ENCODE measurements around the gene HS3ST1. TPM values are rescaled to one million over a fixed set of nuclear protein-coding genes. Genes with fewer than 3 reads are reported as not detected.

HS3ST1 gene
- total RNA-seq, 1 experiment from 2014 or later: 0.21 TPM

- DNase-seq (ENCODE audit: low read depth, low spot score) (no peak), ATAC-seq (no peak)
- intact Hi-C loops (cut with micrococcal nuclease; ENCODE audit: unreplicated experiment) (no loop called here), in situ Hi-C loops (cut with HindIII; ENCODE audit: low pct_unique_long_range_greater_than_20kb, low sequenced_read_pairs) (no loop called here)
- H3K4me3 ChIP-seq (ENCODE audit: low read depth in 2 of 2, low read length in 2 of 2): no peak overlapping the region
- ChIA-PET CTCF (no interaction called here), POLR2A (no interaction called here)
- H3K4me1 ChIP-seq (ENCODE audit: control insufficient read depth, insufficient read depth, low read length): no peaks in the 10 kb centered on the region
- H3K27me3 ChIP-seq (ENCODE audit: control insufficient read depth, insufficient read depth, low read length): no peaks in the 10 kb centered on the region
- TF ChIP-seq TCF7L2 (IDR thresholded peaks at IDR 0.05; ENCODE audit: low read depth, low read length) (no peak), POLR2AphosphoS5 (IDR thresholded peaks at IDR 0.05; ENCODE audit: low read depth, low read length) (no peak), SIN3A (IDR thresholded peaks at IDR 0.05; ENCODE audit: borderline replicate concordance, insufficient read depth, low read depth, low read length) (no peak)
- TF ChIP-seq, protein P1, sequence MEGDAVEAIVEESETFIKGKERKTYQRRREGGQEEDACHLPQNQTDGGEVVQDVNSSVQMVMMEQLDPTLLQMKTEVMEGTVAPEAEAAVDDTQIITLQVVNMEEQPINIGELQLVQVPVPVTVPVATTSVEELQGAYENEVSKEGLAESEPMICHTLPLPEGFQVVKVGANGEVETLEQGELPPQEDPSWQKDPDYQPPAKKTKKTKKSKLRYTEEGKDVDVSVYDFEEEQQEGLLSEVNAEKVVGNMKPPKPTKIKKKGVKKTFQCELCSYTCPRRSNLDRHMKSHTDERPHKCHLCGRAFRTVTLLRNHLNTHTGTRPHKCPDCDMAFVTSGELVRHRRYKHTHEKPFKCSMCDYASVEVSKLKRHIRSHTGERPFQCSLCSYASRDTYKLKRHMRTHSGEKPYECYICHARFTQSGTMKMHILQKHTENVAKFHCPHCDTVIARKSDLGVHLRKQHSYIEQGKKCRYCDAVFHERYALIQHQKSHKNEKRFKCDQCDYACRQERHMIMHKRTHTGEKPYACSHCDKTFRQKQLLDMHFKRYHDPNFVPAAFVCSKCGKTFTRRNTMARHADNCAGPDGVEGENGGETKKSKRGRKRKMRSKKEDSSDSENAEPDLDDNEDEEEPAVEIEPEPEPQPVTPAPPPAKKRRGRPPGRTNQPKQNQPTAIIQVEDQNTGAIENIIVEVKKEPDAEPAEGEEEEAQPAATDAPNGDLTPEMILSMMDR (IDR thresholded peaks at IDR 0.05): no peak
- TF ChIP-seq, protein P2, sequence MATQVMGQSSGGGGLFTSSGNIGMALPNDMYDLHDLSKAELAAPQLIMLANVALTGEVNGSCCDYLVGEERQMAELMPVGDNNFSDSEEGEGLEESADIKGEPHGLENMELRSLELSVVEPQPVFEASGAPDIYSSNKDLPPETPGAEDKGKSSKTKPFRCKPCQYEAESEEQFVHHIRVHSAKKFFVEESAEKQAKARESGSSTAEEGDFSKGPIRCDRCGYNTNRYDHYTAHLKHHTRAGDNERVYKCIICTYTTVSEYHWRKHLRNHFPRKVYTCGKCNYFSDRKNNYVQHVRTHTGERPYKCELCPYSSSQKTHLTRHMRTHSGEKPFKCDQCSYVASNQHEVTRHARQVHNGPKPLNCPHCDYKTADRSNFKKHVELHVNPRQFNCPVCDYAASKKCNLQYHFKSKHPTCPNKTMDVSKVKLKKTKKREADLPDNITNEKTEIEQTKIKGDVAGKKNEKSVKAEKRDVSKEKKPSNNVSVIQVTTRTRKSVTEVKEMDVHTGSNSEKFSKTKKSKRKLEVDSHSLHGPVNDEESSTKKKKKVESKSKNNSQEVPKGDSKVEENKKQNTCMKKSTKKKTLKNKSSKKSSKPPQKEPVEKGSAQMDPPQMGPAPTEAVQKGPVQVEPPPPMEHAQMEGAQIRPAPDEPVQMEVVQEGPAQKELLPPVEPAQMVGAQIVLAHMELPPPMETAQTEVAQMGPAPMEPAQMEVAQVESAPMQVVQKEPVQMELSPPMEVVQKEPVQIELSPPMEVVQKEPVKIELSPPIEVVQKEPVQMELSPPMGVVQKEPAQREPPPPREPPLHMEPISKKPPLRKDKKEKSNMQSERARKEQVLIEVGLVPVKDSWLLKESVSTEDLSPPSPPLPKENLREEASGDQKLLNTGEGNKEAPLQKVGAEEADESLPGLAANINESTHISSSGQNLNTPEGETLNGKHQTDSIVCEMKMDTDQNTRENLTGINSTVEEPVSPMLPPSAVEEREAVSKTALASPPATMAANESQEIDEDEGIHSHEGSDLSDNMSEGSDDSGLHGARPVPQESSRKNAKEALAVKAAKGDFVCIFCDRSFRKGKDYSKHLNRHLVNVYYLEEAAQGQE (IDR thresholded peaks at IDR 0.05; ENCODE audit: insufficient read depth in 1 of 2, low read depth in 2 of 2, low read length in 1 of 2): no peak
- BruUV-seq (replicated peaks): no TSS peak
- H3K27ac ChIP-seq (ENCODE audit: low read length): no peak overlapping the region
- H3K36me3 ChIP-seq (ENCODE audit: control insufficient read depth, insufficient read depth, low read length): no peaks in the 10 kb centered on the region
- H3K9me3 ChIP-seq (ENCODE audit: control insufficient read depth, insufficient read depth, low read depth, low read length): no peaks in the 10 kb centered on the region
These were observed 73.5 kb downstream of the HS3ST1 start for GRCh38 chr4:11355226-11355625.

- H3K4me1 ChIP-seq (ENCODE audit: control insufficient read depth, insufficient read depth, low read length): no peaks in the 10 kb centered on the region
- H3K36me3 ChIP-seq (ENCODE audit: control insufficient read depth, insufficient read depth, low read length): no peaks in the 10 kb centered on the region
- H3K27ac ChIP-seq (ENCODE audit: low read length): no peak overlapping the region
- intact Hi-C loops (cut with micrococcal nuclease; ENCODE audit: unreplicated experiment) (no loop called here), in situ Hi-C loops (cut with HindIII; ENCODE audit: low pct_unique_long_range_greater_than_20kb, low sequenced_read_pairs) (no loop called here)
- no peaks in the 10 kb centered on the region for H3K27me3 ChIP-seq (ENCODE audit: control insufficient read depth, insufficient read depth, low read length)
- CTCF ChIA-PET: no interaction called here
- H3K9me3 ChIP-seq (ENCODE audit: control insufficient read depth, insufficient read depth, low read depth, low read length): no peaks in the 10 kb centered on the region
- no peak overlapping the region for H3K4me3 ChIP-seq (ENCODE audit: low read depth in 2 of 2, low read length in 2 of 2)
- no peak for DNase-seq (ENCODE audit: low read depth, low spot score)
- BruUV-seq (replicated peaks): no TSS peak
- ATAC-seq: no peak
- POLR2A ChIA-PET: no interaction called here
- TF ChIP-seq POLR2AphosphoS5 (IDR thresholded peaks at IDR 0.05; ENCODE audit: low read depth, low read length) (no peak), TCF7L2 (IDR thresholded peaks at IDR 0.05; ENCODE audit: low read depth, low read length) (no peak), SIN3A (IDR thresholded peaks at IDR 0.05; ENCODE audit: borderline replicate concordance, insufficient read depth, low read depth, low read length) (no peak)
- TF ChIP-seq, protein P1 (IDR thresholded peaks at IDR 0.05): no peak
- TF ChIP-seq, protein P2 (IDR thresholded peaks at IDR 0.05; ENCODE audit: insufficient read depth in 1 of 2, low read depth in 2 of 2, low read length in 1 of 2): no peak
These were observed 74.2 kb downstream of the HS3ST1 start for GRCh38 chr4:11354531-11354930.

Measured in Panc1 (cell line).